ENCODE data around the gene SHB.

Gene SHB

DNA sequence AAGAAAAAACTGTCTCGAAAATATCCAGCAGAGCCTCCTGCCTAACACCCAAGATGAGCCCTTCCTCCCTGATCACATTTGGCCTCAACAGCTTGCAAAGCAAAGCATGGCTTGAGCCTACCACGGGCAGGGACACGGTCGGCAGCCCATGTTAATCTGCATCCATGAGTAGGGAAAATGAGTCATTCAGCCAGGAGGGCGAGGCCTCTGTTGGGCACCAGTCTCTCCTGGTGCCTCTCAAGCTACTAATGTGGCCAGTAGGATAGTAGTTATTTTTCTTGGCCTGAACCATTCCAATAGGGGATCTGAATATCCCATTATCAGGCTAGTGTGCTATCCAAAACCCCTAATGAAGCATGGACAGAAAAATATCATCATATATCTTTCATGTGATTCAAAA lies 43.0 kb upstream of the SHB start:
- H3K4me3 ChIP-seq (ENCODE audit: low read depth, low read length): no peak overlapping the region
- no peaks in the 10 kb centered on the region for H3K9me3 ChIP-seq (ENCODE audit: control insufficient read depth, low read length)
- H3K27ac ChIP-seq: no peak overlapping the region
- TF ChIP-seq, protein P1, sequence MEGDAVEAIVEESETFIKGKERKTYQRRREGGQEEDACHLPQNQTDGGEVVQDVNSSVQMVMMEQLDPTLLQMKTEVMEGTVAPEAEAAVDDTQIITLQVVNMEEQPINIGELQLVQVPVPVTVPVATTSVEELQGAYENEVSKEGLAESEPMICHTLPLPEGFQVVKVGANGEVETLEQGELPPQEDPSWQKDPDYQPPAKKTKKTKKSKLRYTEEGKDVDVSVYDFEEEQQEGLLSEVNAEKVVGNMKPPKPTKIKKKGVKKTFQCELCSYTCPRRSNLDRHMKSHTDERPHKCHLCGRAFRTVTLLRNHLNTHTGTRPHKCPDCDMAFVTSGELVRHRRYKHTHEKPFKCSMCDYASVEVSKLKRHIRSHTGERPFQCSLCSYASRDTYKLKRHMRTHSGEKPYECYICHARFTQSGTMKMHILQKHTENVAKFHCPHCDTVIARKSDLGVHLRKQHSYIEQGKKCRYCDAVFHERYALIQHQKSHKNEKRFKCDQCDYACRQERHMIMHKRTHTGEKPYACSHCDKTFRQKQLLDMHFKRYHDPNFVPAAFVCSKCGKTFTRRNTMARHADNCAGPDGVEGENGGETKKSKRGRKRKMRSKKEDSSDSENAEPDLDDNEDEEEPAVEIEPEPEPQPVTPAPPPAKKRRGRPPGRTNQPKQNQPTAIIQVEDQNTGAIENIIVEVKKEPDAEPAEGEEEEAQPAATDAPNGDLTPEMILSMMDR (IDR thresholded peaks at IDR 0.05): no peak
- H3K4me2 ChIP-seq (ENCODE audit: low read length): no peak overlapping the region
- no peaks in the 10 kb centered on the region for H3K79me2 ChIP-seq
- H3K9ac ChIP-seq: no peak overlapping the region
- no peaks in the 10 kb centered on the region for H3K27me3 ChIP-seq (ENCODE audit: control insufficient read depth, insufficient read depth, low read length)
- no peaks in the 10 kb centered on the region for H3K36me3 ChIP-seq (ENCODE audit: control insufficient read depth, insufficient read depth, low read length)
- H2AFZ ChIP-seq: no peak overlapping the region
- H3K4me1 ChIP-seq: no peaks in the 10 kb centered on the region

DNA sequence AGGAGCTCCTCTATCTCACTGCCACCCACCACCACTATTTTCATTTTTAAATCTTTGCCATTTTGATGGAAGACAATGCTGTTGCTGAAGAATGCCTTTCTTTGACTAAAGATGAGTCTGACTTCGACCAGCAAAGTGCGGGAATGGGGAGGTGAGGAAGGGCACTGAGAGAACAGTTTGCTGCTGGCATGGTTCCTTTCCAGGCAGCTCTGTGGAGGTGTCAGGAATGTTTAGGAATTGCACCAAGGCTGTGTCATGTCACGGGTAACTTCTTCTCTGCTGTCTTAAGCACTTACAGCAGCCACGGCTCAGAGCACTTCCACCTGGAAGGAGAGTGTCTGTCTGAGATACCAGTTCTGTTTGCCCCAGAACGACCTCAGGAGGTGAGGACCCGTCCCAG lies 41.4 kb upstream of the SHB start:
- Histone ChIP-seq H3K9ac (no peak overlapping the region), H3K36me3 (ENCODE audit: control insufficient read depth, insufficient read depth, low read length) (no peaks in the 10 kb centered on the region), H3K9me3 (ENCODE audit: control insufficient read depth, low read length) (no peaks in the 10 kb centered on the region), H3K4me2 (ENCODE audit: low read length) (no peak overlapping the region), H2AFZ (peak overlapping the region; percentile 11), H3K79me2 (no peaks in the 10 kb centered on the region), H3K4me1 (no peaks in the 10 kb centered on the region), H3K27me3 (ENCODE audit: control insufficient read depth, insufficient read depth, low read length) (no peaks in the 10 kb centered on the region), H3K4me3 (ENCODE audit: low read depth, low read length) (no peak overlapping the region), H3K27ac (no peak overlapping the region)
- TF ChIP-seq, protein P1 (IDR thresholded peaks at IDR 0.05): no peak

DNA sequence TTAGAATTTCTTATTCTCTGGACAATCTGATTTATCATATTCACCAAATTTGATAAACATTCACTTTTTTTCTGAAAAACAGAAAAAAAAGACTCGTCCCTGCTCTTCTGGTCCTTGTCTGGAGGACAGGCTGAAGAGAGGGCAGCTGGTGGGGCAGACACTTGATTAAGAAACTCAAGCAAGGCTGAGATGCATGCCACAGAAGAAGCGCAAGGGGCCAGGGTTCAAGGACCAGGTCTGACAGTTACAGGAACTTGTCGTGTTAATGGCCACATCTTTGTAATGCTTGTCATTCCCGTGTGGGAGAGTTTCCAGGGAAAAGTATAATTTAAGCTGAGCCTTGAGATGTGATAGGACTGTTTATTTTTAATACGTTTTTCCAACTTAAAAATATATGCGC lies 40.6 kb upstream of the SHB start:
- H3K36me3 ChIP-seq (ENCODE audit: control insufficient read depth, insufficient read depth, low read length): no peaks in the 10 kb centered on the region
- no peaks in the 10 kb centered on the region for H3K27me3 ChIP-seq (ENCODE audit: control insufficient read depth, insufficient read depth, low read length)
- no peak overlapping the region for H3K4me3 ChIP-seq (ENCODE audit: low read depth, low read length)
- H3K27ac ChIP-seq: no peak overlapping the region
- no peaks in the 10 kb centered on the region for H3K9me3 ChIP-seq (ENCODE audit: control insufficient read depth, low read length)
- H3K4me1 ChIP-seq: no peaks in the 10 kb centered on the region
- TF ChIP-seq, protein P1 (IDR thresholded peaks at IDR 0.05): no peak
- H3K4me2 ChIP-seq (ENCODE audit: low read length): no peak overlapping the region
- H3K9ac ChIP-seq: no peak overlapping the region
- H2AFZ ChIP-seq: no peak overlapping the region
- H3K79me2 ChIP-seq: no peaks in the 10 kb centered on the region

DNA sequence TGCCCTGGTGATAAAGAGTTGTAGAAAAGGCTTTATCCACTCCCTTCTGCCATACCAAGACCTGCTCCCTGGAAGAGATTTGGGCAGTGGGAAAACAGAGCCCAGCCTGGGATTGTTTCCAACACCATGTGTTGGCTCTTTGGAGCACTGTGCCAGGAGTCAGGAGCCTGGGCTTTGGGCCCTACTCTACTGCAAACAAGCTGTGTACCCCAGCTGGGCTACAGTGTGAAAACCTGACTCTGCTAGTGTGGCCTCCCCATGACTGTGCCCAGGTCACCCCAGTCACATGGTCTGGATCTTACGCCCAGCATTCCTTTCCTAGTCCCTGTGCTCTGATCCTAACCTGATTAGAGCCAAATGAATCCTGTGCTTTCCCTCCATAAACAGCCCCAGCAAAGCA lies 39.3 kb upstream of the SHB start:
- TF ChIP-seq, protein P1 (IDR thresholded peaks at IDR 0.05): no peak
- Histone ChIP-seq H3K27ac (no peak overlapping the region), H3K9ac (no peak overlapping the region), H3K36me3 (ENCODE audit: control insufficient read depth, insufficient read depth, low read length) (no peaks in the 10 kb centered on the region), H3K4me3 (ENCODE audit: low read depth, low read length) (no peak overlapping the region), H2AFZ (no peak overlapping the region), H3K9me3 (ENCODE audit: control insufficient read depth, low read length) (no peaks in the 10 kb centered on the region), H3K4me1 (no peaks in the 10 kb centered on the region), H3K4me2 (ENCODE audit: low read length) (no peak overlapping the region), H3K79me2 (no peaks in the 10 kb centered on the region), H3K27me3 (ENCODE audit: control insufficient read depth, insufficient read depth, low read length) (no peaks in the 10 kb centered on the region)

DNA sequence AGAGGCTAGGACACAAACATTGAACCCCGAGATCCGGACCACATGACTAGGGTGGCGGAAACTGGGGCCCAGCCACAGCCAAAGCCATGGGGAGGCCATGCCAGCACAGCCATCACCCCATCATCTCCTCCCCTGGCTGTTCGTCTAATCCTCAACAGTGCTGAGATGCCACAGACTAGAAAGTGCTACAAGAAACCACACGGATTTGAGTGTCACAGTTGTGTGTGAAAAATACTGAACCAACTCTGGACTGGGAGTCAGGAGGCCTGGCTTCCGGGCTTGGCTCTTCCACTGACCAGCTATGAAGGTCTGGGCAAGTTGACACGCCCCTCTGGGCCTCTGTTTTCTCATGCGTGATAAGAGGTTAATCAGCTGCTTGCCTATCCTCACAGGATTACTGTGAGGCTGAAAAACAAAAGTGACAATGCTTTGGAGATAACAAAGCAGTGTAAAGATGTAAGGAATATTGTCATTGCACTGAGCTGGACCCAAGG lies 38.8 kb upstream of the SHB start:
- H3K36me3 ChIP-seq (ENCODE audit: control insufficient read depth, insufficient read depth, low read length): no peaks in the 10 kb centered on the region
- H2AFZ ChIP-seq: no peak overlapping the region
- no peaks in the 10 kb centered on the region for H3K79me2 ChIP-seq
- H3K4me2 ChIP-seq (ENCODE audit: low read length): no peak overlapping the region
- no peaks in the 10 kb centered on the region for H3K27me3 ChIP-seq (ENCODE audit: control insufficient read depth, insufficient read depth, low read length)
- H3K9me3 ChIP-seq (ENCODE audit: control insufficient read depth, low read length): no peaks in the 10 kb centered on the region
- no peaks in the 10 kb centered on the region for H3K4me1 ChIP-seq
- H3K4me3 ChIP-seq (ENCODE audit: low read depth, low read length): no peak overlapping the region
- TF ChIP-seq, protein P1 (IDR thresholded peaks at IDR 0.05): no peak
- no peak overlapping the region for H3K9ac ChIP-seq
- H3K27ac ChIP-seq: no peak overlapping the region

Data from parathyroid adenoma (tissue), 2 donors.